ENCODE results near the gene SHD. TPM values are rescaled to one million over a fixed set of nuclear protein-coding genes. Genes with fewer than 3 reads are reported as not detected.

SHD gene
- total and polyA plus RNA-seq, 2 of the 13 experiments (the other 11 are each of a cell fraction or from before 2014, with no cell fraction given) = 0.11 to 0.20 TPM

- TF ChIP-seq CTCF (CRISPR knock-in tag; IDR thresholded peaks at IDR 0.05) = peak; percentile 93
- peak; percentile 59 for TF ChIP-seq ZNF687 (CRISPR knock-in tag; IDR thresholded peaks at IDR 0.05)
- peak; percentile 100 for TF ChIP-seq ADNP (CRISPR knock-in tag; IDR thresholded peaks at IDR 0.05)
- TF ChIP-seq MTF1 (CRISPR knock-in tag; IDR thresholded peaks at IDR 0.05) = no peak
- peak; percentile 66 for TF ChIP-seq XRCC5 (optimal IDR thresholded peaks at IDR 0.05; ENCODE audit: low read length)
- no peak for TF ChIP-seq SRY (CRISPR knock-in tag; IDR thresholded peaks at IDR 0.05)
- TF ChIP-seq CHCHD3 (CRISPR knock-in tag; IDR thresholded peaks at IDR 0.05) = no peak
- TF ChIP-seq ZNF766 (CRISPR knock-in tag; IDR thresholded peaks at IDR 0.05; ENCODE audit: borderline replicate concordance) = no peak
- no peak for TF ChIP-seq MEIS2 (CRISPR knock-in tag; IDR thresholded peaks at IDR 0.05)
- no peak for TF ChIP-seq SIX4 (CRISPR knock-in tag; IDR thresholded peaks at IDR 0.05)
- TF ChIP-seq FOSL1 (CRISPR knock-in tag; IDR thresholded peaks at IDR 0.05; ENCODE audit: borderline replicate concordance) = no peak
- 0 out of 2 replicates have a peak, but pooled peaks have one; percentile 36 for TF ChIP-seq ZNF263 (CRISPR knock-in tag; IDR thresholded peaks at IDR 0.05)
- peak; percentile 97 for TF ChIP-seq RCOR2 (CRISPR knock-in tag; IDR thresholded peaks at IDR 0.05)
- no peak for TF ChIP-seq HNRNPH1 (optimal IDR thresholded peaks at IDR 0.05; ENCODE audit: low read depth, low read length)
- TF ChIP-seq ATRX (CRISPR knock-in tag; IDR thresholded peaks at IDR 0.05; ENCODE audit: borderline replicate concordance) = no peak
- TF ChIP-seq TEF (CRISPR knock-in tag; IDR thresholded peaks at IDR 0.05) = no peak
- TF ChIP-seq ZMYM3 (CRISPR knock-in tag; IDR thresholded peaks at IDR 0.05) = peak; percentile 100
- TF ChIP-seq ZNF839 (CRISPR knock-in tag; IDR thresholded peaks at IDR 0.05; ENCODE audit: borderline replicate concordance) = peak; percentile 38; the same call in 1 of the 2 replicates
- no peak for TF ChIP-seq HIC2 (CRISPR knock-in tag; IDR thresholded peaks at IDR 0.05; ENCODE audit: low read depth)
- TF ChIP-seq MLLT10 (CRISPR knock-in tag; IDR thresholded peaks at IDR 0.05) = no peak
- TF ChIP-seq KLF16 (CRISPR knock-in tag; IDR thresholded peaks at IDR 0.05) = 0 out of 4 replicates have a peak, but pooled peaks of 1 of the 2 experiments have one; percentile 21
- peak; percentile 50; the same call in 1 of the 2 replicates for TF ChIP-seq RAD21 (CRISPR knock-in tag; IDR thresholded peaks at IDR 0.05)
- 0 out of 2 replicates have a peak, but pooled peaks have one; percentile 67 for TF ChIP-seq ZNF780A (CRISPR knock-in tag; IDR thresholded peaks at IDR 0.05)
- no peak for TF ChIP-seq ZBTB7B (CRISPR knock-in tag; IDR thresholded peaks at IDR 0.05)
Observed at GRCh38 chr19:4233282-4233853, 45.7 kb upstream of the SHD start (continued).
